Measurements from ENCODE around the gene PCYT2.

Gene PCYT2

GRCh38 chr17:81934850-81935708 is 23.9 kb upstream of the PCYT2 start:
- peak overlapping the region; percentile 75 for H3K27ac Mint-ChIP-seq
- peaks cover 4% of the 10 kb centered on the region for H3K4me1 Mint-ChIP-seq (ENCODE audit: low read depth)
- DNase-seq (ENCODE audit: low spot score) = no peak
- H3K27me3 Mint-ChIP-seq (ENCODE audit: low read depth) = no peaks in the 10 kb centered on the region
- H3K4me3 Mint-ChIP-seq = peak overlapping the region; percentile 82
- no peaks in the 10 kb centered on the region for H3K36me3 Mint-ChIP-seq (ENCODE audit: low read depth)
- H3K9me3 Mint-ChIP-seq = no peaks in the 10 kb centered on the region

- Mint-ChIP-seq H3K27ac (no peak overlapping the region), H3K36me3 (ENCODE audit: low read depth) (no peaks in the 10 kb centered on the region), H3K4me3 (no peak overlapping the region), H3K27me3 (ENCODE audit: low read depth) (no peaks in the 10 kb centered on the region), H3K9me3 (no peaks in the 10 kb centered on the region), H3K4me1 (ENCODE audit: low read depth) (peaks cover 4% of the 10 kb centered on the region)
- DNase-seq (ENCODE audit: low spot score) = no peak
Measured at GRCh38 chr17:81934098-81934757, 23.0 kb upstream of the PCYT2 start.

DNA sequence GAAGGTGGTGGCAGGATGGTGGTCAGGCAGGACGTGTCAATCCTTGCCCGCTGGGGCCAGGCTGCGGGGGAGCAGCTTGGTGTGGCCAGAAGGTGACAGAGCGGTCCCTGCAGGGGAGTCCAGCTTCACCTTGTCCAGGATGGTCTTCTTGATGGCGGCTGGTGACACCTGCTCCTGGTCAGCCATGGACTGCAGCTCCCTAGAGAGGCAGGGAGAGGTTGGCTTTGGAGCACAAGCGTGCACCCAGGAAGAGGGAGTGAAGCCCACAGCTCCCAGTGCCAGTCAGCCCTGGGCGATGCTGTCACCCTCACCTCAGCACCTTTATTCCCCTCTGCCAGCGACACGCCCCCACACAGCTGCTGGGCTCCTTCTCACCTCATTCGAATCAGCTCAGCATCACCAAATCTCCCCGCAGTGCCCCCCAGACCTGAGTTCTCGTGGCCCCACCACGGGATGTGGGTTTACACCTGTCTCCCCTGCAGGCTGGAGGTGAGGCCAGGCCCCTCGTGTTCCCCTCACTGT is 22.0 kb upstream of the PCYT2 start:
- peaks cover 4% of the 10 kb centered on the region for H3K4me1 Mint-ChIP-seq (ENCODE audit: low read depth)
- peaks cover 3% of the 10 kb centered on the region for H3K27me3 Mint-ChIP-seq (ENCODE audit: low read depth)
- no peak for DNase-seq (ENCODE audit: low spot score)
- H3K27ac Mint-ChIP-seq = no peak overlapping the region
- H3K9me3 Mint-ChIP-seq = no peaks in the 10 kb centered on the region
- no peak overlapping the region for H3K4me3 Mint-ChIP-seq
- H3K36me3 Mint-ChIP-seq (ENCODE audit: low read depth) = no peaks in the 10 kb centered on the region

GRCh38 chr17:81932333-81932983 is 21.3 kb upstream of the PCYT2 start:
- Mint-ChIP-seq H3K27me3 (ENCODE audit: low read depth) (peaks cover 3% of the 10 kb centered on the region), H3K36me3 (ENCODE audit: low read depth) (no peaks in the 10 kb centered on the region), H3K9me3 (no peaks in the 10 kb centered on the region), H3K4me3 (no peak overlapping the region), H3K4me1 (ENCODE audit: low read depth) (peaks cover 4% of the 10 kb centered on the region), H3K27ac (no peak overlapping the region)
- no peak for DNase-seq (ENCODE audit: low spot score)

GRCh38 chr17:81931557-81932332 is 20.5 kb upstream of the PCYT2 start:
- Mint-ChIP-seq H3K36me3 (ENCODE audit: low read depth) (no peaks in the 10 kb centered on the region), H3K4me3 (no peak overlapping the region), H3K4me1 (ENCODE audit: low read depth) (peaks cover 4% of the 10 kb centered on the region), H3K27me3 (ENCODE audit: low read depth) (peaks cover 3% of the 10 kb centered on the region), H3K27ac (no peak overlapping the region), H3K9me3 (no peaks in the 10 kb centered on the region)
- DNase-seq (ENCODE audit: low spot score) = no peak

GRCh38 chr17:81931189-81931556 is 20.0 kb upstream of the PCYT2 start:
- H3K27me3 Mint-ChIP-seq (ENCODE audit: low read depth) = peaks cover 3% of the 10 kb centered on the region
- DNase-seq (ENCODE audit: low spot score) = no peak
- H3K4me1 Mint-ChIP-seq (ENCODE audit: low read depth) = peaks cover 8% of the 10 kb centered on the region
- no peak overlapping the region for H3K27ac Mint-ChIP-seq
- H3K4me3 Mint-ChIP-seq = no peak overlapping the region
- no peaks in the 10 kb centered on the region for H3K36me3 Mint-ChIP-seq (ENCODE audit: low read depth)
- H3K9me3 Mint-ChIP-seq = no peaks in the 10 kb centered on the region

GRCh38 chr17:81930142-81931125 is 19.2 kb upstream of the PCYT2 start:
- Mint-ChIP-seq H3K4me3 (no peak overlapping the region), H3K36me3 (ENCODE audit: low read depth) (no peaks in the 10 kb centered on the region), H3K27ac (no peak overlapping the region), H3K4me1 (ENCODE audit: low read depth) (peaks cover 9% of the 10 kb centered on the region), H3K9me3 (no peaks in the 10 kb centered on the region), H3K27me3 (ENCODE audit: low read depth) (peaks cover 3% of the 10 kb centered on the region)
- no peak for DNase-seq (ENCODE audit: low spot score)

DNA sequence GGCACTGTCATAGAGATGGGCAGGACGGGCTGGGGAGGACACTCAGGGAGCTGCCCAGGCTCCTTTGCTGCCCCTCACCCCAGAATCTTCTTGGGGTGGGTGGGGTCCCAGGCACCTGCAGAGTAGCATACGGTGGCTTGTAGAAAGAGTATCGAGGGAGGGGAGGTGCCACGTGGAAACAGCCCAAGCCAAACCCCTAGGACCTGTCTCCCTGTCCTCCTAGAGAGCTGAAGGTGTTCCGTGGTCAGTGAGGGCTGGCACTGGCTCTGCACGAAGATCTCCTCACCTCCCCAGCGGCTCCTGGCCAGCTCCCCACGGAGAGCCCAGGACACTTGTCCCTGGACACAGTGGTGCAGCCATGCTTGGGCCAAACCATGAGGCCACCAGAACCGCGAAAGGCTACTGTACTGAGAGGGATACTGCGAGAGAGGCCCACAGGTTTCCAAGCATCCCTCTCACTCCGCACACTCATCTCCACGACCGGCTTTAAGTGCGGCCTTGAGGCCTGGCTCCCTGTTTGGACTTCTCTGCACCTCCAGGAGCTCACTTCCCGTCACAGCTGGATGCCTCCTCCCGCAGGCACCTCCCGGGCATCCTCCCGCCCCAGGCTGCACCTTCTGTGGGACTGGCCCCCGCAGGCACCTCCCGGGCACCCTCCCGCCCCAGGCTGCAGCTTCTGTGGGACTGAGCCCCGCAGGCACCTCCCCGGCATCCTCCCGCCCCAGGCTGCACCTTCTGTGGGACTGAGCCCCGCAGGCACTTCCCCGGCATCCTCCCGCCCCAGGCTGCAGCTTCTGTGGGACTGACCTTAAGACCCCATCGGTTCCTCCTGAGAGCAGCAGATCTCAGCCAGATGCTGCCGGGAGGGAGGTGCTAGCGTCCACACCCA is 18.3 kb upstream of the PCYT2 start:
- no peaks in the 10 kb centered on the region for H3K9me3 Mint-ChIP-seq
- H3K4me1 Mint-ChIP-seq (ENCODE audit: low read depth) = peaks cover 11% of the 10 kb centered on the region
- H3K27ac Mint-ChIP-seq = no peak overlapping the region
- H3K36me3 Mint-ChIP-seq (ENCODE audit: low read depth) = no peaks in the 10 kb centered on the region
- peak overlapping the region; percentile 29 for H3K4me3 Mint-ChIP-seq
- DNase-seq (ENCODE audit: low spot score) = no peak
- H3K27me3 Mint-ChIP-seq (ENCODE audit: low read depth) = peaks cover 3% of the 10 kb centered on the region

- Mint-ChIP-seq H3K27ac (no peak overlapping the region), H3K36me3 (ENCODE audit: low read depth) (peaks cover 1% of the 10 kb centered on the region), H3K9me3 (no peaks in the 10 kb centered on the region), H3K4me3 (peak overlapping the region; percentile 60), H3K27me3 (ENCODE audit: low read depth) (peaks cover 3% of the 10 kb centered on the region), H3K4me1 (ENCODE audit: low read depth) (peaks cover 15% of the 10 kb centered on the region)
- no peak for DNase-seq (ENCODE audit: low spot score)
Measured at GRCh38 chr17:81928544-81929252, 17.5 kb upstream of the PCYT2 start.

DNA sequence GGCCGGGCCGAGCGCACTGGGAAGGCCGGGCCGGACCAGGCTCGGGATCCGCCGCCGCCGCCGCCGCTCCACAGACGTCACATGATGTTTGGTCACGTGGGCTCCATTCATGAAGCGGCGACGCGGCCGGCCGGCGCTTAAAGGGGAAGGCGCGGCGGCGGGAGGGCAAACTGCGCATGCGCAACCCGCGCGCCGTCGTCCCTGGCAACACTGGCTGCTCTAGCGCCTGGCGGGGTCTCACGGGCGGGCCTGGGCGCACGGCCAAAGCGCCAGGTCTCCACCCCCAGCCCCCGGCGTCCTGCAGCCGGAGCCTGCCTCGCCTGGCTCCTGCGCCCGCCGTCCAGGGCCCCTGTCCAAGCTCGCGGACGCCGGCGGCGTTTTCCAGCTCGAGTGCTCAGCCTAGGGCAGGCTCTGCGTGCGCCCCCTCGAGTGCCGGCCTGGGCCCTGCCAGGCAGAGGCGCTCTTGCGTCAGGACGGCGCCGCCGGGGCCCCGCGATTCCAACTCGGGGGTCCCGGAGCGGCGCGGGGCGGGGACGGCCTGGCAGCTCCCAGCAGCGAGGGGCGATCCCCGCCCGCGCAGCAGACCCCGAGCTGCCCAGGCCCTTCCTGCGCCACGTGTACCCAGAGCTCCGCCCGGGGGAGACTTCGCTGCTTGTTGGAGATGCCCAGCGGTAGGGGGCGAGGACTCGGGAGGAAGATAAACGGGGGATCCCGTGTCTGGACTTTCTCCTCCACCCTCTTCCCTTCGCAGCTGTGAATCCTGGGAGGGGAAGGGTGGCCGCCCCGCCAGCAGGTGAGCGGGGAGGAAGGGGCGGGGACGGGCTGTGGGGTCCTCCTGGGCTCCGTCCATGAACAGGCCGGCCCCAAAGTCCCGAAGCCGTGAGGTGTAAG is 16.7 kb upstream of the PCYT2 start, which contains the start of gene MAFG:
Gene MAFG, minus strand, starts transcription at position 83 of the 891 bp plus-strand sequence. CDS start 4,550 bp downstream, outside the sequence.
- H3K9me3 Mint-ChIP-seq = no peaks in the 10 kb centered on the region
- DNase-seq (ENCODE audit: low spot score) = peak; percentile 92
- H3K36me3 Mint-ChIP-seq (ENCODE audit: low read depth) = peaks cover 1% of the 10 kb centered on the region
- peaks cover 3% of the 10 kb centered on the region for H3K27me3 Mint-ChIP-seq (ENCODE audit: low read depth)
- H3K4me1 Mint-ChIP-seq (ENCODE audit: low read depth) = peaks cover 15% of the 10 kb centered on the region
- H3K4me3 Mint-ChIP-seq = peak within 1 kb of the TSS; percentile 94
- peak within 1 kb of the TSS; percentile 87 for H3K27ac Mint-ChIP-seq

Measured in T-helper 2 cell treated with Interferon-gamma antibody and Interleukin-4, amounts not matched to agents 5 μg/mL and 100 μg/mL, for 36 hours (primary cell).